ENCODE data around the gene MON2. TPM values are rescaled to one million over a fixed set of nuclear protein-coding genes. Genes with fewer than 3 reads are reported as not detected.

The MON2 gene
- total and polyA plus RNA-seq, 2 of the 13 experiments (the other 11 are each of a cell fraction or from before 2014, with no cell fraction given) = 10.5 to 24.8 TPM

DNA sequence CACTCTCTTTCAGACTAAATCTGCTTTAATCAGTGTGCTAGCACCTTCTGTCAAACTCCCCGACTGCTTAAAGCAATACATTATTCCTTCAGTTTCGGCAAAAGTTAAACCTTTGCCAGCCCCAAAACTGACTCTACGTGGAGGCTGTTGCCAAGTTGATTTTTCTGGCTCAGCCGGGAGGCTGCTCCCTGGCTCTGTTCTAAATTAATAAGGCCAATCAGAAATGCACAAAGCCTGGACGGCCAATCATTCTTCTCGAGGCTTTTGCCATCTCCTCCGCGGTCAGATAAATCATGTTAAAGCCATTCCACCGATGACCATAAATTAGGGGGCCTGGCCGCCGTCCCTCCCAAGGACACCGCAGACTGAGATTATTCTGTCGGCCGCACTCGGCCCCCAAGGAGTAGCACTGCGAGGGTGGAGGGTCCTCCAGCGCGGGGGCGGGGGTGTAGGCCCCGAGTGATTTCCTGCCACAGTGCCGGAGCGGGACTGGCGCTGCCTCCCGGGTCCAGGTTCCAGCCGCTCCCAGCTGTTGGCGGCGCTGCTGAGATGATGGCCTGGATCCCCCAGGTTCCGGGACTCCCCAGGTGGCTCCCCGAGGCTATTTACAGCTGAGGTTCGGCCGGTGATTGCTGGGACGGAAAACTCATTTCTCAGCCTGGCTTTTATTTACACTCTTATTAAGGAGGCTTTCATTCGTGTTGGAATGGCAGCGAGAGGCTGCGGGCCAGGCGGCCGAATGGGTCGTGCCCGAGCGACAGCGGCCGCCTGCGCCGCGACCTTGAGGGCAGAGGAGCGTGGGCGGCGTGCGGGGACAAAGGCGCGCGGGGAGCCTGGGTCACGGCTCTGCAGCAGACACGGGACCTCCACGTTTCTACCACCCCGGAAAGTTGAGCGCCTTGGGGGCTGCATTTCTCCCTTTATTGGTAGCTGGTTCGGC is 165.1 kb downstream of the MON2 start (continued):
- TF ChIP-seq, protein P1, sequence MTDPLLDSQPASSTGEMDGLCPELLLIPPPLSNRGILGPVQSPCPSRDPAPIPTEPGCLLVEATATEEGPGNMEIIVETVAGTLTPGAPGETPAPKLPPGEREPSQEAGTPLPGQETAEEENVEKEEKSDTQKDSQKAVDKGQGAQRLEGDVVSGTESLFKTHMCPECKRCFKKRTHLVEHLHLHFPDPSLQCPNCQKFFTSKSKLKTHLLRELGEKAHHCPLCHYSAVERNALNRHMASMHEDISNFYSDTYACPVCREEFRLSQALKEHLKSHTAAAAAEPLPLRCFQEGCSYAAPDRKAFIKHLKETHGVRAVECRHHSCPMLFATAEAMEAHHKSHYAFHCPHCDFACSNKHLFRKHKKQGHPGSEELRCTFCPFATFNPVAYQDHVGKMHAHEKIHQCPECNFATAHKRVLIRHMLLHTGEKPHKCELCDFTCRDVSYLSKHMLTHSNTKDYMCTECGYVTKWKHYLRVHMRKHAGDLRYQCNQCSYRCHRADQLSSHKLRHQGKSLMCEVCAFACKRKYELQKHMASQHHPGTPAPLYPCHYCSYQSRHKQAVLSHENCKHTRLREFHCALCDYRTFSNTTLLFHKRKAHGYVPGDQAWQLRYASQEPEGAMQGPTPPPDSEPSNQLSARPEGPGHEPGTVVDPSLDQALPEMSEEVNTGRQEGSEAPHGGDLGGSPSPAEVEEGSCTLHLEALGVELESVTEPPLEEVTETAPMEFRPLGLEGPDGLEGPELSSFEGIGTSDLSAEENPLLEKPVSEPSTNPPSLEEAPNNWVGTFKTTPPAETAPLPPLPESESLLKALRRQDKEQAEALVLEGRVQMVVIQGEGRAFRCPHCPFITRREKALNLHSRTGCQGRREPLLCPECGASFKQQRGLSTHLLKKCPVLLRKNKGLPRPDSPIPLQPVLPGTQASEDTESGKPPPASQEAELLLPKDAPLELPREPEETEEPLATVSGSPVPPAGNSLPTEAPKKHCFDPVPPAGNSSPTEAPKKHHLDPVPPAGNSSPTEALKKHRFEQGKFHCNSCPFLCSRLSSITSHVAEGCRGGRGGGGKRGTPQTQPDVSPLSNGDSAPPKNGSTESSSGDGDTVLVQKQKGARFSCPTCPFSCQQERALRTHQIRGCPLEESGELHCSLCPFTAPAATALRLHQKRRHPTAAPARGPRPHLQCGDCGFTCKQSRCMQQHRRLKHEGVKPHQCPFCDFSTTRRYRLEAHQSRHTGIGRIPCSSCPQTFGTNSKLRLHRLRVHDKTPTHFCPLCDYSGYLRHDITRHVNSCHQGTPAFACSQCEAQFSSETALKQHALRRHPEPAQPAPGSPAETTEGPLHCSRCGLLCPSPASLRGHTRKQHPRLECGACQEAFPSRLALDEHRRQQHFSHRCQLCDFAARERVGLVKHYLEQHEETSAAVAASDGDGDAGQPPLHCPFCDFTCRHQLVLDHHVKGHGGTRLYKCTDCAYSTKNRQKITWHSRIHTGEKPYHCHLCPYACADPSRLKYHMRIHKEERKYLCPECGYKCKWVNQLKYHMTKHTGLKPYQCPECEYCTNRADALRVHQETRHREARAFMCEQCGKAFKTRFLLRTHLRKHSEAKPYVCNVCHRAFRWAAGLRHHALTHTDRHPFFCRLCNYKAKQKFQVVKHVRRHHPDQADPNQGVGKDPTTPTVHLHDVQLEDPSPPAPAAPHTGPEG (CRISPR knock-in tag; IDR thresholded peaks at IDR 0.05) = 0 out of 2 replicates have a peak, but pooled peaks have one; percentile 57
- TF ChIP-seq, protein P2, sequence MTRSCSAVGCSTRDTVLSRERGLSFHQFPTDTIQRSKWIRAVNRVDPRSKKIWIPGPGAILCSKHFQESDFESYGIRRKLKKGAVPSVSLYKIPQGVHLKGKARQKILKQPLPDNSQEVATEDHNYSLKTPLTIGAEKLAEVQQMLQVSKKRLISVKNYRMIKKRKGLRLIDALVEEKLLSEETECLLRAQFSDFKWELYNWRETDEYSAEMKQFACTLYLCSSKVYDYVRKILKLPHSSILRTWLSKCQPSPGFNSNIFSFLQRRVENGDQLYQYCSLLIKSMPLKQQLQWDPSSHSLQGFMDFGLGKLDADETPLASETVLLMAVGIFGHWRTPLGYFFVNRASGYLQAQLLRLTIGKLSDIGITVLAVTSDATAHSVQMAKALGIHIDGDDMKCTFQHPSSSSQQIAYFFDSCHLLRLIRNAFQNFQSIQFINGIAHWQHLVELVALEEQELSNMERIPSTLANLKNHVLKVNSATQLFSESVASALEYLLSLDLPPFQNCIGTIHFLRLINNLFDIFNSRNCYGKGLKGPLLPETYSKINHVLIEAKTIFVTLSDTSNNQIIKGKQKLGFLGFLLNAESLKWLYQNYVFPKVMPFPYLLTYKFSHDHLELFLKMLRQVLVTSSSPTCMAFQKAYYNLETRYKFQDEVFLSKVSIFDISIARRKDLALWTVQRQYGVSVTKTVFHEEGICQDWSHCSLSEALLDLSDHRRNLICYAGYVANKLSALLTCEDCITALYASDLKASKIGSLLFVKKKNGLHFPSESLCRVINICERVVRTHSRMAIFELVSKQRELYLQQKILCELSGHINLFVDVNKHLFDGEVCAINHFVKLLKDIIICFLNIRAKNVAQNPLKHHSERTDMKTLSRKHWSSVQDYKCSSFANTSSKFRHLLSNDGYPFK (CRISPR knock-in tag; IDR thresholded peaks at IDR 0.05; ENCODE audit: borderline replicate concordance) = peak; percentile 53; the same call in 1 of the 2 replicates
- TF ChIP-seq ZBTB3 (CRISPR knock-in tag; IDR thresholded peaks at IDR 0.05; ENCODE audit: borderline replicate concordance, low read depth) = no peak
- TF ChIP-seq, protein P3, sequence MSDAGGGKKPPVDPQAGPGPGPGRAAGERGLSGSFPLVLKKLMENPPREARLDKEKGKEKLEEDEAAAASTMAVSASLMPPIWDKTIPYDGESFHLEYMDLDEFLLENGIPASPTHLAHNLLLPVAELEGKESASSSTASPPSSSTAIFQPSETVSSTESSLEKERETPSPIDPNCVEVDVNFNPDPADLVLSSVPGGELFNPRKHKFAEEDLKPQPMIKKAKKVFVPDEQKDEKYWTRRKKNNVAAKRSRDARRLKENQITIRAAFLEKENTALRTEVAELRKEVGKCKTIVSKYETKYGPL (CRISPR knock-in tag; IDR thresholded peaks at IDR 0.05) = no peak
- TF ChIP-seq, protein P4, sequence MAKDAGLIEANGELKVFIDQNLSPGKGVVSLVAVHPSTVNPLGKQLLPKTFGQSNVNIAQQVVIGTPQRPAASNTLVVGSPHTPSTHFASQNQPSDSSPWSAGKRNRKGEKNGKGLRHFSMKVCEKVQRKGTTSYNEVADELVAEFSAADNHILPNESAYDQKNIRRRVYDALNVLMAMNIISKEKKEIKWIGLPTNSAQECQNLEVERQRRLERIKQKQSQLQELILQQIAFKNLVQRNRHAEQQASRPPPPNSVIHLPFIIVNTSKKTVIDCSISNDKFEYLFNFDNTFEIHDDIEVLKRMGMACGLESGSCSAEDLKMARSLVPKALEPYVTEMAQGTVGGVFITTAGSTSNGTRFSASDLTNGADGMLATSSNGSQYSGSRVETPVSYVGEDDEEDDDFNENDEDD (CRISPR knock-in tag; IDR thresholded peaks at IDR 0.05; ENCODE audit: borderline replicate concordance) = peak; percentile 29; the same call in 1 of the 2 replicates
- TF ChIP-seq EHMT2 (IDR thresholded peaks at IDR 0.05; ENCODE audit: borderline replicate concordance, low read depth, low read length) = no peak
- TF ChIP-seq REL (CRISPR knock-in tag; conservative IDR thresholded peaks at IDR 0.05) = no peak
- no peak for TF ChIP-seq ZNF235 (CRISPR knock-in tag; IDR thresholded peaks at IDR 0.05; ENCODE audit: borderline replicate concordance)
- no peak for TF ChIP-seq ATF1 (CRISPR knock-in tag; IDR thresholded peaks at IDR 0.05)
- TF ChIP-seq FOXK2 (IDR thresholded peaks at IDR 0.05) = no peak
- TF ChIP-seq ZNF572 (CRISPR knock-in tag; IDR thresholded peaks at IDR 0.05) = no peak
- no peak for TF ChIP-seq HOXA7 (CRISPR knock-in tag; IDR thresholded peaks at IDR 0.05)
- no peak for TF ChIP-seq MTA1 (CRISPR knock-in tag; IDR thresholded peaks at IDR 0.05; ENCODE audit: borderline replicate concordance)
- TF ChIP-seq ZFYVE20 (CRISPR knock-in tag; IDR thresholded peaks at IDR 0.05; ENCODE audit: borderline replicate concordance, low read depth) = no peak
- TF ChIP-seq ZNF670 (CRISPR knock-in tag; IDR thresholded peaks at IDR 0.05; ENCODE audit: borderline replicate concordance) = no peak
- TF ChIP-seq AKAP8 (CRISPR knock-in tag; IDR thresholded peaks at IDR 0.05) = no peak
- TF ChIP-seq ZNF552 (CRISPR knock-in tag; IDR thresholded peaks at IDR 0.05; ENCODE audit: borderline replicate concordance) = no peak
